Measurements from ENCODE around the gene NUCKS1. TPM values are rescaled to one million over a fixed set of nuclear protein-coding genes. Genes with fewer than 3 reads are reported as not detected.

NUCKS1 gene
- polyA plus RNA-seq, 1 of the 3 experiments (the other 2 are of a cell fraction), result 25.4 TPM

- peaks cover 8 to 22% of the 10 kb centered on the region in 2 experiments for H3K36me3 ChIP-seq (replicated peaks in 1 of 2; ENCODE audit: control insufficient read depth in 1 of 2, insufficient read depth in 2 of 2, low read length in 1 of 2)
- H3K27me3 ChIP-seq (ENCODE audit: insufficient read depth), result no peaks in the 10 kb centered on the region
- H3K9me2 ChIP-seq, result no peaks in the 10 kb centered on the region
- WGBS (ENCODE audit: low lambda C conversion rate), result 80% methylated on average over 5 of the region's 5 CpGs
- no peak overlapping the region for H2AFZ ChIP-seq (ENCODE audit: low read depth)
- no peak for TF ChIP-seq JUND (IDR thresholded peaks at IDR 0.05)
- no peak for TF ChIP-seq TCF12 (IDR thresholded peaks at IDR 0.05)
- TF ChIP-seq, protein P1, sequence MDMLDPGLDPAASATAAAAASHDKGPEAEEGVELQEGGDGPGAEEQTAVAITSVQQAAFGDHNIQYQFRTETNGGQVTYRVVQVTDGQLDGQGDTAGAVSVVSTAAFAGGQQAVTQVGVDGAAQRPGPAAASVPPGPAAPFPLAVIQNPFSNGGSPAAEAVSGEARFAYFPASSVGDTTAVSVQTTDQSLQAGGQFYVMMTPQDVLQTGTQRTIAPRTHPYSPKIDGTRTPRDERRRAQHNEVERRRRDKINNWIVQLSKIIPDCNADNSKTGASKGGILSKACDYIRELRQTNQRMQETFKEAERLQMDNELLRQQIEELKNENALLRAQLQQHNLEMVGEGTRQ (IDR thresholded peaks at IDR 0.05; ENCODE audit: borderline replicate concordance, low read depth, low read length), result no peak
- TF ChIP-seq FOXJ3 (CRISPR knock-in tag; IDR thresholded peaks at IDR 0.05), result no peak
- no peak for TF ChIP-seq EZH2phosphoT487 (IDR thresholded peaks at IDR 0.05; ENCODE audit: borderline replicate concordance, low read depth)
- no peak for TF ChIP-seq SMC3 (IDR thresholded peaks at IDR 0.05; ENCODE audit: low read depth, low read length)
- TF ChIP-seq RFX5 (IDR thresholded peaks at IDR 0.05; ENCODE audit: low read length), result no peak
- H3F3A ChIP-seq (replicated peaks; ENCODE audit: insufficient read depth), result peaks cover 18% of the 10 kb centered on the region
- no peaks in the 10 kb centered on the region for H3K9me3 ChIP-seq
- H3K4me2 ChIP-seq, result peak overlapping the region; percentile 83
- peaks cover 15 to 28% of the 10 kb centered on the region in 2 experiments; a peak in 3 of 4 replicates for H3K4me1 ChIP-seq (ENCODE audit: control insufficient read depth in 1 of 2, insufficient read depth in 2 of 2, low read depth in 1 of 2, low read length in 1 of 2)
- ChIA-PET POLR2A (interaction anchor here (0.7 kb wide), 1 partner anchor 474 kb away, joined by 3 read pairs; no protein-coding TSS in a partner anchor), CTCF (interaction anchor here (1.0 to 3.6 kb wide), 5 partner anchors 26 to 230 kb away, joined by 3 to 20 read pairs (median 4); no protein-coding TSS in a partner anchor)
- peaks cover 76% of the 10 kb centered on the region for H3K79me2 ChIP-seq (ENCODE audit: insufficient read depth)
- 0 out of 4 replicates have a peak overlapping the region, but pooled peaks of 1 of the 2 experiments have one; percentile 7 for H3K27ac ChIP-seq (ENCODE audit: low read depth in 2 of 2, low read length in 1 of 2)
- H3K9ac ChIP-seq, result peak overlapping the region; percentile 80; the same call in 1 of the 2 replicates
- H3K4me3 ChIP-seq (ENCODE audit: low read depth in 2 of 2, low read length in 1 of 2), result peak overlapping the region; percentile 73 to 91; a peak in 3 of 4 replicates
- DNase-seq, result no peak
- H4K20me1 ChIP-seq (ENCODE audit: insufficient read depth), result peaks cover 72% of the 10 kb centered on the region
Observed at GRCh38 chr1:205746757-205747412, 3.1 kb downstream of the NUCKS1 start.

GRCh38 chr1:205744403-205744802, 5.6 kb downstream of the NUCKS1 start:
- no peak for DNase-seq
- 93% methylated on average over 8 of the region's 8 CpGs for WGBS (ENCODE audit: low lambda C conversion rate)
- Histone ChIP-seq H3K4me2 (no peak overlapping the region), H3K27me3 (ENCODE audit: insufficient read depth) (no peaks in the 10 kb centered on the region), H3K27ac (ENCODE audit: low read depth in 2 of 2, low read length in 1 of 2) (no peak overlapping the region), H3K79me2 (ENCODE audit: insufficient read depth) (peaks cover 100% of the 10 kb centered on the region), H3K4me1 (ENCODE audit: control insufficient read depth in 1 of 2, insufficient read depth in 2 of 2, low read depth in 1 of 2, low read length in 1 of 2) (peaks cover 15 to 28% of the 10 kb centered on the region in 2 experiments; a peak in 3 of 4 replicates), H3K9me2 (no peaks in the 10 kb centered on the region), H3K9me3 (no peaks in the 10 kb centered on the region), H2AFZ (ENCODE audit: low read depth) (no peak overlapping the region), H3K9ac (no peak overlapping the region), H4K20me1 (ENCODE audit: insufficient read depth) (peaks cover 91% of the 10 kb centered on the region), H3K4me3 (ENCODE audit: low read depth in 2 of 2, low read length in 1 of 2) (no peak overlapping the region), H3K36me3 (replicated peaks in 1 of 2; ENCODE audit: control insufficient read depth in 1 of 2, insufficient read depth in 2 of 2, low read length in 1 of 2) (peaks cover 14 to 37% of the 10 kb centered on the region in 2 experiments), H3F3A (replicated peaks; ENCODE audit: insufficient read depth) (peaks cover 18% of the 10 kb centered on the region)
- CTCF ChIA-PET, result interaction anchor here (1.1 to 3.6 kb wide), 3 partner anchors 33 to 233 kb away, joined by 4 to 20 read pairs (median 8); no protein-coding TSS in a partner anchor
- POLR2A ChIA-PET, result no interaction called here
- TF ChIP-seq FOSL2 (IDR thresholded peaks at IDR 0.05; ENCODE audit: borderline replicate concordance, low read depth) (no peak), TEAD4 (IDR thresholded peaks at IDR 0.05; ENCODE audit: borderline replicate concordance, insufficient read depth) (no peak), SIN3A (IDR thresholded peaks at IDR 0.05; ENCODE audit: borderline replicate concordance, low read depth, low read length) (no peak), GABPA (IDR thresholded peaks at IDR 0.05; ENCODE audit: low read depth) (no peak), REST (IDR thresholded peaks at IDR 0.05; ENCODE audit: low read depth, low read length) (no peak), TAF1 (IDR thresholded peaks at IDR 0.05; ENCODE audit: borderline replicate concordance, low read depth, low read length) (no peak), ELF1 (IDR thresholded peaks at IDR 0.05) (no peak), MXI1 (IDR thresholded peaks at IDR 0.05; ENCODE audit: low read depth, low read length) (no peak), EZH2phosphoT487 (IDR thresholded peaks at IDR 0.05; ENCODE audit: borderline replicate concordance, low read depth) (no peak), USF1 (IDR thresholded peaks at IDR 0.05; ENCODE audit: borderline replicate concordance, low read depth) (no peak)
- TF ChIP-seq, protein P2, sequence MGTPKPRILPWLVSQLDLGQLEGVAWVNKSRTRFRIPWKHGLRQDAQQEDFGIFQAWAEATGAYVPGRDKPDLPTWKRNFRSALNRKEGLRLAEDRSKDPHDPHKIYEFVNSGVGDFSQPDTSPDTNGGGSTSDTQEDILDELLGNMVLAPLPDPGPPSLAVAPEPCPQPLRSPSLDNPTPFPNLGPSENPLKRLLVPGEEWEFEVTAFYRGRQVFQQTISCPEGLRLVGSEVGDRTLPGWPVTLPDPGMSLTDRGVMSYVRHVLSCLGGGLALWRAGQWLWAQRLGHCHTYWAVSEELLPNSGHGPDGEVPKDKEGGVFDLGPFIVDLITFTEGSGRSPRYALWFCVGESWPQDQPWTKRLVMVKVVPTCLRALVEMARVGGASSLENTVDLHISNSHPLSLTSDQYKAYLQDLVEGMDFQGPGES (IDR thresholded peaks at IDR 0.05; ENCODE audit: low read depth, low read length), result no peak
- TF ChIP-seq, protein P3, sequence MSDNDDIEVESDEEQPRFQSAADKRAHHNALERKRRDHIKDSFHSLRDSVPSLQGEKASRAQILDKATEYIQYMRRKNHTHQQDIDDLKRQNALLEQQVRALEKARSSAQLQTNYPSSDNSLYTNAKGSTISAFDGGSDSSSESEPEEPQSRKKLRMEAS (IDR thresholded peaks at IDR 0.05; ENCODE audit: low read depth), result no peak
- TF ChIP-seq, protein P1 (IDR thresholded peaks at IDR 0.05; ENCODE audit: borderline replicate concordance, low read depth, low read length), result no peak
